GM18511 (cell line): Measurements from ENCODE around the gene LDLRAP1.

Experiments
- ATAC-seq: cut with Tn5 transposase; IDR thresholded peaks from one replicate; pipeline ENCODE4 v1.9.1; 2021; ENCODE audit warnings: mild to moderate bottlenecking, moderate library complexity; ENCODE audit not compliant: unreplicated experiment

Gene LDLRAP1

GRCh38 chr1:25523542-25523941, 19.9 kb upstream of the LDLRAP1 start:
- ATAC-seq: no peak

- ATAC-seq: no peak
Observed at GRCh38 chr1:25524568-25525360, 18.6 kb upstream of the LDLRAP1 start.

GRCh38 chr1:25525361-25525688, 18.1 kb upstream of the LDLRAP1 start:
- no peak for ATAC-seq

- no peak for ATAC-seq
Observed at GRCh38 chr1:25526753-25527152, 16.7 kb upstream of the LDLRAP1 start.

GRCh38 chr1:25527226-25527846, 16.1 kb upstream of the LDLRAP1 start:
- ATAC-seq: no peak

DNA sequence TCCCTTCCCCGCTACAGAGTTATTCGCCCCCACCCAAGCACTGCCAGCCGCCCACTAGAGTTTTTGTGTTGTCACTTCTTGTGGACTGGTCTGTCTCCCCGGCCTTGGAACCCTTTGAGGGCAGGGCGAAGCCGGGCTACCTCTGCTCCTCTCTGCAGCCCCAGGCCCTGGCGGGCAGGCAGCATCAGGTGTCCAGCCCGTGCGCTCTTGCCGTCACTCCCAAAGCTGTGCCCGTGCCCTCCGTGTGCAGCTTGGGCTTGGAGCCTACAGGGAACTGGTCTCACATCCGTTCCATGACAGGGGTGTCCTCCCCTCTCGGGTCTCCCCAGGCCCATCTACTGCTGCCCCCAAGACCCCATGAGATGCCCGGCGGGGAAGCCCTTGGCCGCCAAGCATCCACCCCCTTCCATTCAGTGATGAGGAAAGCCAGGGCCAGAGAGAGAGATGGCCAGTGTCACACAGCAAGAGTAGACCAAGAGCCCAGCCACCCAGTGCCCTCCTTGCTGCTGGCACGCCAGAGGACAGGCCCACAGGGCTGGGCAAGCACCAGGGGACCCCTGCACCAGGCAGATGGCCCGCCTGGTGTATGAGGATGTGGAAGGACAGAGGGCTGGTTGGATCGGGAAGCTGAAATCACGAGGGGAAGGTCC, 15.3 kb upstream of the LDLRAP1 start:
- ATAC-seq: no peak

- ATAC-seq: no peak
Observed at GRCh38 chr1:25528881-25529517, 14.4 kb upstream of the LDLRAP1 start.

GRCh38 chr1:25529518-25530185, 13.8 kb upstream of the LDLRAP1 start:
- no peak for ATAC-seq

- no peak for ATAC-seq
Observed at GRCh38 chr1:25530186-25531081, 13.0 kb upstream of the LDLRAP1 start.

GRCh38 chr1:25531082-25531461, 12.3 kb upstream of the LDLRAP1 start:
- no peak for ATAC-seq

GRCh38 chr1:25532970-25533369, 10.4 kb upstream of the LDLRAP1 start:
- no peak for ATAC-seq

DNA sequence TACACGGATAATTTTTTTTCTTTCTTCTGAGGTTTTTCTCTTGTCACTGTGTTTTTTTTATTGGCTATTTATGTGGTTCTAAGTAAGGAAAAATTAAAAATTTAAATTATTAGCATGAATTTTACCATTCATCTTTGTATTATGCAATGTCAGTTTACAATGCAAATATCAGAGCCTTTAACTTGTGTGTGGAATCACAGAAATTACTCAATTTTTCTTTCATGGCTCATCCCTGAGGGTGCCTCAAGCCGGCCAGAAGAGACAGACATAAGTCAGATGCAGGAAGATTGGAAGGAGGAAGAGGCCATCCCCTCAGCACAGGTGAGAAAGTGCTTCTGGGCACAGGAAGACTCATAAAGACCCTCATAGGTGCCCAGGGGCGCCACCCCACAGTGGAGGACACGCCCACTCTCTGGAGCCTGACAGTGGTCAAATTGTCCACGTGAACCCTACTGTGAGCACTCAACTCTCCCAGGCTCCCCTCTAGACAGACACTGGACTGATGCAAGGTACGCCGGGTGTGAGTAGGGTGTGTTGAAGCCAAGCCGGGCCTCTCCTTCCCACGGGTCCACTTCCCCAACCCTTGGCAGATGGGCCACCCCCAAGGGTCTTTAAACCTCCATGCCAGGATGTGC, 9.5 kb upstream of the LDLRAP1 start:
- ATAC-seq: no peak

DNA sequence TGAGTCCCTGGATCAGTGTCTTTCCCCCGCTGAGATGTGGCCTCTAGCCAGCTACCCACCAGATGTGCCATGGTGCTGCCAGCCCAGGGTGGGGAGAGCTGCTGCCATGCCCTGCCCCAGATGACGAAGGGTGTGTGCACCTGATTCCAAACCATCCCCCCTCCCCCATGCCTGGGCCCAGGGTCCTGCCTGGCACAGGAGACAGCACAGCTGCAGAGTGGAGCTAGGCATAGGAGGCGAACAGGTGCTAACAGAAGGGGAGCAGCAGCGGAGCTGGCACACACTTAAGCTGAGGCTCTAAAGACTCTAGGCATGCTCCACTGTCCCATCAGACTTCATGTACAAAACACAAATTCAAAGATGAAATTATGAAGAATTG, 9.0 kb upstream of the LDLRAP1 start:
- ATAC-seq: no peak

GRCh38 chr1:25536124-25536523, 7.3 kb upstream of the LDLRAP1 start:
- no peak for ATAC-seq

- ATAC-seq: no peak
Observed at GRCh38 chr1:25537153-25537831, 6.1 kb upstream of the LDLRAP1 start.

GRCh38 chr1:25538191-25538767, 5.1 kb upstream of the LDLRAP1 start:
- no peak for ATAC-seq

DNA sequence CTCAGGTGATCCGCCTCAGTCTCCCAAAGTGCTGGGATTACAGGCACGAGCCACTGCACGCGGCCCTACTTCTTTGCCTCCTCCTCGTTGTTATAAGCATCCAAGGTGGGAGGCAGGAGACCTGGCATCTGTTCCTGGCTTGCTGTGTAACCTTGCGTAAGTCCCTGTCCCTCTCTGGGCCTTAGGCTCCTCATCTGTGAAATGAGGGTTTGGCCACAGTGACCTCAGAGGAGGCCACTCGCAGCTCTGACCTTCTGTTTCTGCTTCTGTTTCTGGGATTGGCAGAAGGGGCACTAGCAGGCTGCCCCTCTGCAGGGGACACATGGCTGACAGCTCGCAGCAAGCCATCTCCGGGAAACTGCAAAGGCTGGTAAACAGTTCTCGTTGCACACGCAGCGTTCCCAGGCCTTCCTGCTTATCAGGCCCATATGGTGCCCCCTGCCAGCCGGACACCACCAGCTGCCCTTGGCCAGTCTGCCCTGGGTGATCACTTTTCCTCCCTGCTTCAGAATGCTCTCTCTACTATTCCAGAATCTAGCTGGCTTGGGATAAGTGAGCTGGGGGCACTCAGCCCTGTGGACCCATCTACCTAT, 2.6 kb upstream of the LDLRAP1 start:
- no peak for ATAC-seq

DNA sequence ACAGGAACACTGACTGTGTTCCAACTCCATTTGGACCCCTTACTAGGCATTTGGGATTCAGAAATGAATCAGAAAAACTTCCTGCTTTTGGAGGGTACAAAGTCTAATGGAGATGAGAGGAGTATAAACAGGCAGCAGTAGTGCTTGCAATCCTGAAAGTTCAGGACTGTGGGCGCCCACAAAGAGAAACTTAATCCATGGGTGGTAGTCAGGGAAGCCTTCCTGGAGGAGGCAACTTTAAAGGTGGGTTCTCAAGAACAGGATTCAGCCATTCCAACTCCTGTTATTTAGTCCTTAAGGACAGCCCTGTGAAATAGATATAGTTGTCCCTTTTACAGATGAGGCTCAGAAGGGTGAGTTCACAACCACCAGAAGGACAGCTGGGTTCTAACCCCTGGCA, 2.0 kb upstream of the LDLRAP1 start:
- ATAC-seq: no peak
